Testis (tissue), 2 donors: ENCODE measurements around the gene RASD2.

Experiments
- CTCF ChIP-seq, 3 experiments: fragments of 450-650 bp in 2 of 3; fragments of 200-600 bp in 1 of 3; sonication (generic) in 1 of 3; IDR thresholded peaks; one replicate each; pipeline ENCODE4 v1.5.1; 2016 to 2019; ENCODE audit warnings: antibody characterized with exemption in 3 of 3, mild to moderate bottlenecking in 2 of 3, moderate library complexity in 1 of 3
- POLR2A ChIP-seq: fragments of 450-650 bp; IDR thresholded peaks from one replicate; pipeline ENCODE4 v1.6.1; 2017; ENCODE audit warnings: antibody characterized with exemption, mild to moderate bottlenecking, moderate library complexity

- TF ChIP-seq CTCF (IDR thresholded peaks at IDR 0.05) (no peak), POLR2A (no peak)
These were observed 16.0 kb downstream of the RASD2 start for GRCh38 chr22:35556666-35557065.
